ENCODE measurements around the gene TNFRSF19.

TNFRSF19 gene

DNA sequence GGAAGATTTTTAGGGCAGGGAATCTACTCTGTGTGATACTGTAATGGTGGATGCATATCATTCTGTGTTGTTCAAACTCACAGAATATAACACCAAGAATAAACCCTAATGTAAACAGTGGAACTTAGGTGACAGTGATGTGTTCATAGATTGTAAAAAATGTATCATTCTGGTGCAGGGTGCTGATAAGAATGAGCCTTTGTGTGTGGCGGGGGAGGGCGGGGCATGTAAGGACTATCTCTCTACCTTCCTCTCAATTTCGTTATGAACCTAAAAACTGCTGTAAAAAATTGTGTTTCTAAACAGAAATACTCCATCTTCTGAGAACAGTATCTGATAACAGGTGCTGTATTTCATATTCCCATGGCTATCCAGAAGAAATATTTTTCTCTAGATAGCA lies 35.6 kb downstream of the TNFRSF19 start:
- no peak for DNase-seq (ENCODE audit: low read depth)

DNA sequence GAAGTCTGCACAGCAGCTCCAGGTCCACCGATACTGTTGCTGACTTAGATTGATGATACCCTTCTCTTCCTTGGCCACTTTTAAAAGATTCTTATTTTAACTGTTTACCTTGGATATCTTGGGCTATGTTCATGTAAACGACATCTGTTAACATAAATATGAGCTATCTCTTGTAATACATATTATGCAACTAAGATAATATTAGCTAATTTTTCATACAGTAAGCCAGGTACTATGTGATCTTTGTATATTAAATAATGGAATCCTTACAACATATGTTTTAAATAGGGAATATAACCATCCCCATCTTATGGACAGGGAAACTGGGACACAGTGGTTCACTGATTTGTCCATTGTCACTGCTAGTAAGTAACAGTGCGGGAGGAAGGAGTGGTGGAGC lies 37.9 kb downstream of the TNFRSF19 start:
- no peak for DNase-seq (ENCODE audit: low read depth)

DNA sequence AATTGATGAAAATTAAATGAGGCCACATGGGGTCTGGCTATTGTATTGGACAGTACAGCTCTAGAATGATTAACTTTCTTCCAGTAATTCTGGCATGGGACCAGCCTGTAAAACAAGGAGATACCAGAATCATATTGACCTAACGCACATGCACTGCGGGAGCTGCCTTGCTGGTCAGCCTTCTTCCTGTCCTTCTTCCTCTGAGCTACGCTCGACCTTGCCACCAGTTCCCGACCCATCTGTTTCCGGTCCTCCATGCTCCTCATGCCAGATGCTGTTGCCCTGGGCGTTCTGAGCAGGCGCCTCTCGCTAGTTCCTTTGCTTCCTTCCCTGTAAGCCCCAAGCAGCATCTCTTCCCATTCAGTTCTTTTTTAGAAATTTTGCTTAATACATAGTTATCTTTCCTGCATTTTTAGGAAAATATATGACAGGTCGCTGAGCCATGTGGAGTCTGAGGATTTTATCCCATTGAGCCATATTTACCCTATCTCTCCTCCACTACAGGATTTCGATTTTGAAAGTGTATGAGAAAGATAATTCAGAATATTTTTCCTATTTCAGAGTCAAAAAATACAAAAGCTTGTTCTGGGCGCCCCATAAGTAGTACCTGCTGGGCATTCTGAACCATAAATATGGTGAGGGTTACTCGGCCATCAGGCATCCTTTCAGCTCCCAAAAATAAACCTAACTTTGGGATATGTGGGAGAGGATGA lies 38.6 kb downstream of the TNFRSF19 start:
- no peak for DNase-seq (ENCODE audit: low read depth)

DNA sequence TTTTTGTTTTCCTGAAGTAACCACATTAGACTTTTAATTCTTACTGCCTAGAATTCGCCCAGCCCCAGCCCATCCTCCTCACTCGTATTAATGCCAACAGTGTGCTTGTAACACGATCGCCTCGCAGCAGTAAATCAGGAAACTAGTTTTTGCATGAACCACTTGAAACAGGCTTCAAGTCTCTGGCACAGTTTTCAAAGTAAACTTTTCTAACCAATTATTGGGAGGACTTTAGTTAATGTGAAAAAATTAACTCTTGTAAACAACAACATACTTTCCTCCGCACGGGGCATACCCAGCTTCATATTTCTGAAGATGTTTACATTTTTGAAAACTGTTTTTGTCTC lies 39.2 kb downstream of the TNFRSF19 start:
- peak; percentile 68 for DNase-seq (ENCODE audit: low read depth)

DNA sequence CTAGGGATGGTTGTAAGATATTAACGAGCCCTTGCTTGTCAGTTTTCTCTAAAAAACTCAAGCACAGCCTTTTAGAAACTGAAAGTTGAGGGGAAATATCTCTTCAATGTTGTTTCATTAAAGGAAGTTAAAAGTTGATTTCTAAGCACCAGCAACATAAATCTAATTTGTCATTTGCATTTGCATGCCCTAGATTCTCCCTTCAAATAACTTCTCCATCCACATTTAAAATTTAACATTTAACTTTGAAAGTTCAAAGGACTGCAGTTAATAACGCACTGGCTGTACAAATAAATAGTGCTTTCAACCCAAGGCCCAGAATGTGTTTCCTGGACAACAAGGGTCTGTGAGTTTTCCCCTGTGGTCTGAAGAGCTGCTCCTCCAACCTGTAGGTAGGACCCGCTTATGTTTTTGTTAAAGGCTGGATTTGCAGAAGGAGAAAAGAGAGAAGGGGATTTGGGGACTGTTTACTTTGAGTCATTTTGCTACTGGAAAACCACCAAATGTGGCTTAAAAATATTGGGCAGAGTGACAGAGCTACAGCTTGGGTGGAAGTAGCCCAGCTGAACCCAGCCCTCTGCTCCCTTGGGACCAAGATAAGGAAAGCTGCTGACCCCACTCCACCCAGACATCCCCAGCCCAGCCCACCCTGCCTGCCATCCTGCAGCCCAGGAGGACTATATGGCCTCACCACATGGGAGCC lies 39.8 kb downstream of the TNFRSF19 start:
- peak; percentile 31 for DNase-seq (ENCODE audit: low read depth)

DNA sequence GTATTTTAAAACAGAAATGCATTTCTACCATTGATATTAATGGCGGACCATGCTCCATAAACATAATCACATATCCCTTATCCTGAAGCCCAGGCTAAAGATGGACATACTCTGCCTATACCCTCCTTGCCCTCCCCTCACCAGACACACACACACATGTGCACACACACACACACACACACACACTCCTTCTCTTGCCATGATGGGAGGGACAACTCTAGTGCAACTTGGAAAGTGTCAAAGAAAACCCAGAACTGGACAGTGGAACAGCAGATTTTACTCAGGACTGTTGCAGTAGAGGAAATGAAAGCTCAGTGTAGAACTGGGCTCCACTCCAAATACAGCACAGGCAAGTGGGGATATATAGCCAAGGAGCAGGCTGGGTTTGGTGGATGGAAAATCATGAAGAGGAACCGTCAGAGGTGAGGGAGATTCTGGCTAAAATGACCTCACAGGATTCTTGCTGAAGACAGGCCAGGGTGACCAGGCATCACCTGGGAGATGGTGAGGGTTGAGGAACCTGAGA lies 40.8 kb downstream of the TNFRSF19 start:
- peak; percentile 48 for DNase-seq (ENCODE audit: low read depth)

DNA sequence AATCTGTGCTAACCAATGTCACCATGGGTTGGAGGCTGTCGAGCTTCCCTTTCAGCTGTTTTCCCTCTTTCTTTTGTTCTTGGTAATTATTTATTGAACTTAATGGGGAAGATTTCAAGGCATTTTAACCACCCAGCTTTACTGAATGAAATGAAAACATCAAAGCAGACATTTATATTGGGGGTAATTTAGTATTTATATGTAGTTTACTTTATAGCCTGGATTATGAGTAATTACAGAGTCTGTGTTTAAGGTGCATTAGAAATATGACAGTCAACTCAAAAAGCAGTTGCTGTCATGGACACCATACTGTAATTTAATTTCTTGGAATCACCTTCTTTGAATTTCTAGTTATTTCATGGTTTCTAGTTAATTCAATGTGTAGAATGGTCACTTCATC lies 42.0 kb downstream of the TNFRSF19 start:
- no peak for DNase-seq (ENCODE audit: low read depth)

DNA sequence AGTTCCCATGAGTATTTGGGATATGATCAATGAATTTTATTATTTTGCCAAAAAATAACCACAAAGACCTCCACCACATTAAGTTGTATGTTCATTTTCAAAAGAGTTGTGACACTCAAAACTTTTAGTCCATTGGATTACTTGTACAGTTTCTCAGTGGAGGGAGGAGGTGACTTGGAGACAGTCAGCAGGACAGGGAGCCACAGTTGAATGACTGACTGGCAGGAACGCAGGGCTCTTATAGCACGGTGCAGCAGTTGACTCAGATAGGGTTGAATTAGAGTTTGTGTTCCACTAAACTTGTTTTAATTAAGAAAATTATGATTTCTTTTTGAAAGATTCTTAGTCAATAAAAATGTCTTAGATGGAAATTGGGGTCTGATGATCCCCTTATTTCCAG lies 42.5 kb downstream of the TNFRSF19 start:
- no peak for DNase-seq (ENCODE audit: low read depth)

DNA sequence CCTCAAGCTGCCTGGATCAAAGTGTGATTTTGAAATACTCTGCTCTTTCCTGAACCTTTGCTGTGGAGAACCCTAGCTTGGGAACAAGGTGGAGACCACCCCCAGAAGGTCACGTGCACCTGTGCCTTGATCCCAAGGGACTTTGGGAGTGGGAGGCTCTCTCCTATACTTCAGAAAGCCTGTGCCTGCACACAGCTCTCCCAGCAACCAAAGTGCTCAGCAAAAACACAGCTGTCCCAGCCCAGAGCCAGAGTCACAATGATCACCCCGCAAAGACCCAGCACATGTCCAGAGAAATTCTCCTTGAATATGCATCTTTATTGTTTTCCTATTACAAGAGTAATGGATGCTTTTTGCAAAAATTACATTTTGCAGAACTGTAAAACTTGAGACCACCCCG lies 43.4 kb downstream of the TNFRSF19 start:
- no peak for DNase-seq (ENCODE audit: low read depth)

DNA sequence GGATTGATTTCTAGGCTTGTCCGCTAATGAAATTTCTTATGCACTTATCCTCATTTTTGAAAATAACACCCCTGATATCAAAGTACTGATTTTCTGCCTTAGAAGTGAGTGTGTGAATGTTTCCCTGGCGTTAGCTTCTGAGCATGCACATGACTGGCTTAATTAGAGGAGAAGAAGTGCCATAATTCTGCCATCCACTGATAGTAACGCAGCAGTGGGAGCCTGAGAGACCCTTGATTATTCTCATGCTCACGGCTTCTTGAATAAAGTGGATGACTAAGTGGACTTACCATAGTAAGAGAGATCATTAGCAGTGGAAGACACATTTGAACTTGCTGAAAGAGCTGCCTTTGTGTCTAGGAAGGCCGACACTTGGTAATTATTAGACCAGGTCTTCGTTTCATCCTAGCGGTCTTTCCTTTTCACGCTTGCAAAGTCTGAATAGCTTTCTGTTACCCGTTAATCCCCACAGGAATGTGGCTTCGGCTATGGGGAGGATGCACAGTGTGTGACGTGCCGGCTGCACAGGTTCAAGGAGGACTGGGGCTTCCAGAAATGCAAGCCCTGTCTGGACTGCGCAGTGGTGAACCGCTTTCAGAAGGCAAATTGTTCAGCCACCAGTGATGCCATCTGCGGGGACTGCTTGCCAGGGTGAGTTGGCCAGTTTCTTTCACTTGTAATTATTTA lies 45.3 kb downstream of the TNFRSF19 start:
- no peak for DNase-seq (ENCODE audit: low read depth)

DNA sequence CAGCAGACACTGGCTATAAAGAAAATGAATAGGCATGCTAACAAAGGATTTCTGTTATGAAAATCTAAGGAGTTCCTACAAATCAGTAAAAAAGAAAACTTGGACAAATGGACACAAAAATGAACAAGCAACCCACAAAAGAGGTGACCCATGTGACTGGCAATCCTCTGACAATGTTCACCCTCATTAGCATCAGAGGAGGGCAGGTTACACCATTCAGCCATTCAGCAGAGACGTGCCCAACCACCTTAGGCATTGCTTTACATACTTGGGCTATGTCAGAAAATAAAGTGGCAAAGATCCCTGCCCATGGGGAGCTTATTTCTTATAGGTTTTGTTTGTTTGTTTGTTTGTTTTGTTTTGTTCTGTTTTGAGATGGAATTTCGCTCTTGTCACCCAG lies 46.0 kb downstream of the TNFRSF19 start:
- DNase-seq (ENCODE audit: low read depth) = no peak

DNA sequence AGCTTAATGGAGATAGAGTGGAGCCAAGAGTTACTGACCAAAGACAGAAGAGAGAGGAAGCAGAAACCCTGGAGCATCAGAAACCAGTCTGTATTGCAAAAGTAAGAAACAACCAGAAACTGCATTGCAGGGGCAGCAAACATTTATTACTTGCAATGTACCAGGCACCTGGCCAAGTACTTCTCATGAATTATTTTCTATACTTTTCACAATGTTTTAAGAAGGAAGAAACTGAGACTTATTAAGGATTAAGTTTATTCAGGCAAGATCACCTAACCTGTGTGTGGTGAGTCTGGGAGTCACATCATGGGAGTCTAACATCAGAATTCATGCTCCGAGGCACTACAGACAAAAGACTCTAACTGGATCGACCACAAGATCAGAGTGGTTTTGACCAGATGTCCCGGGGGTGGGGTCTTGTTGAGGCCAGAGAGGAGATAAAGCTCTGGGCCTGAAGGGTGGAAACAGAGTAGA lies 47.4 kb downstream of the TNFRSF19 start:
- no peak for DNase-seq (ENCODE audit: low read depth)

DNA sequence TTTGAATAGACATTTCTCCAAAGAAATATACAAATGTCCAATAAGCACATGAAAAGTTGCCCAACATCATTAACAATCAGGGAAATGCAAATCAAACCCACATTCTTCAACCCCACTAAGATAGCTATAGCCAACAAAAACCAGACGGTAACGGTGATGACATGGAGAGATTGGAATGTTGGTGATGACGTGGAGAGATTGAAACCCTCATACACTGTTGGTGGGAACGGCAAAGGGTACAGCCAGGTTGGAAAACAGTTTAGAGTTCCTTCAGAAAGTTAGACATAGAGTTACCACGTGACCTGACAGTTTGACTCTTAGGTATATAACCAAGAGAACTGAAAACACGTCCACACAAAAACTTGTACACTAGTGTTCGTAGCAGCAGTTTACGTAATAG lies 48.1 kb downstream of the TNFRSF19 start:
- peak; percentile 71 for DNase-seq (ENCODE audit: low read depth)

DNA sequence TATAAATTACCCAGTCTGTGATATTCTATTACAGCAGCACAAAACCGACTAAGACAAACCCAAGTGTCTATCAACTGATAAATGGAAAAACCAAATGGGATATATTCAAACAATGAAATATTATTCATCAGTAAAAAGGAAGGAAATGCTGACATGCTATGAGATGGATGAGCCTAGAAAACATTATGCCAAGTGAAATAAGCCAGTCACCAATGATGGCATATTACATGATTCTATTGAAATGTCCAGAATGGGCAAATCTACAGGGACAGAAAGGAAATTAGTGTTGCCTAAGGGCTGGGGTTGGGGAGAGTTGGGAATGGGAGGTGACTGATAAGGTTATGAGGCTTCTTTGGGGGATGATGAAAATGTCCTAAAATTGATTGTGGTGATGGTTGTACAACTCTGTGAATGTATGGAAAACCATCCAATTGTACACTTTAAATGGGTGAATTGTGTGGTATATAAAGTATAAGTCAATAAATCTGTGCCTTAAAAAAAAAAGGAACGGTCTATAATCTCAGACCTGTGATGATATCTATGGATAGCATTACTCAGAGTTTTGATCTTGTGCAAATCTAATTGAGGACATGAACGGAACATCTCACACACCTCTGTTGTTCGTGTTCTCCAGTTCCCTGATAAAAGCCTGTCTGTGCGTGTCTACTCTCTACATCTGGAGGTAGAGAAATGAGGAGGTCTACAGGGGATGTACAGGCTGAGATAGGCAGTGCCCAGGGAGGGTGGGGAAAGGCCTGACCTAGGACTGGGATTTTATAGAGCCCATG lies 49.0 kb downstream of the TNFRSF19 start:
- no peak for DNase-seq (ENCODE audit: low read depth)

DNA sequence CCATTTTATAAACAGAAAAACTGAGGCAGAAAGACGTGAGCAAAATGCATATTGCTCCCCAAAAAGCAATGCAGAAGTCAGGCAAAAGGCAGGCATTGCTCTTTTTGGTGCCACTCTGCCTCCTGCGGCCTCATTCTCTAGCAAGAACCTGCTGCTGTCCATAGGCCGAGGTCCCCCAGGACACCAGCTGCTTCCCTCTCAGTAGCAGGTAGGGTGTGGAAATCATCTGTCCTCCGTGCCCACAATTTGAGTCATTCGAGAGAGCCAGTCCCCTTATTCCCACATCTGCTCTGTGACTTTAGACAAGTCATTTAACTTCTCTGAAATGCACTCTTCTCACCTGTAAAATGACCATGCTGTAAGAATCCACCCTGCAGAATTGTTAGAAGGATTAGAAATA lies 50.0 kb downstream of the TNFRSF19 start:
- DNase-seq (ENCODE audit: low read depth) = no peak

DNA sequence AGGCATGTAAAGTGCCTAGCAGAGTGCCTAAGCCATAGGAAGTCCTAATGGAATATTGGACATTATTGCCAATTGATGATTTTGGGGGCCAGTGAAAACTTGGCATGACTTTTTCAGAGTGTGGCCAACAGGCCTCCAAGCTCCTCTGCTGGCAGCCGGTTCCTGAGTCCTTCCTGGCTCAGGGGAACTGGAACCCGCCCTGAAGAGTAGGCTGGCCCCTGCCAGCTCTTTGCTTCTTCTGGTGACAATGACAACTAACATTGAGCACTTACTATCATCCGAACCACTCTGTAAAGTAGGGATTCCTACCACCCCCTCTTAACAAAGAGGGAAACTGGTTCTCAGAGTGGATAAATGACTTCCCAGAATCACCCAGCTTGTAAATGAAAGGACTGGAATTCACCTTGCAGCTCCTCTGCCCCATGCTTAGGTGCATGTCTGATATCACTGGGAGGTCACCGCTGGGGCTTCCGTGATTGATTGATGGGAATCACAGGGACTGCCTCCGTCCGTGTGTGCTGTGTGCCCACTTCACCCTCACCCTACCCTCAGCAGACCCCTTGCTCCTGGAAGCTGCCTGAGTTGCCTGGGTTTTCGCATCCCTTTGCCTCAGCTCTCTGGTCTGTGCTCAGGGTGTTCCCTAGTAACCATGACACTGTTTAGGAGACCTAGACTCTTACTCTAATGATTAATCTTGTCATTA lies 50.6 kb downstream of the TNFRSF19 start:
- DNase-seq (ENCODE audit: low read depth) = no peak

DNA sequence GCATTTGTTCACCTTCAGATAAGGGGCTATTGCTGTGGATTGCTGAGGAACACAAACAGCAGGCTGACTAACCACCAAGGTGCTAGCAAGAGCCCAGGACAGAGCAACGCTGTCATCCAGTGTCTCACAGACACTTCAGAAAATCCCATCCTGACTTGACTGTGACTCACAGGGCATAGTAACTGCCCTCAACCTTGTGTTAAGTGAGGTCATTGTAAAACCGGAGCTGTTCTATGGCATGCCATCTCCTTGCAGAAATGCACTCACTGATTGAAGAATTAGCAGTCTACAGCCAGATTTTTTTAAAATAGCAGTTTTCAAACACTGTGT lies 51.1 kb downstream of the TNFRSF19 start:
- DNase-seq (ENCODE audit: low read depth) = peak; percentile 66

DNA sequence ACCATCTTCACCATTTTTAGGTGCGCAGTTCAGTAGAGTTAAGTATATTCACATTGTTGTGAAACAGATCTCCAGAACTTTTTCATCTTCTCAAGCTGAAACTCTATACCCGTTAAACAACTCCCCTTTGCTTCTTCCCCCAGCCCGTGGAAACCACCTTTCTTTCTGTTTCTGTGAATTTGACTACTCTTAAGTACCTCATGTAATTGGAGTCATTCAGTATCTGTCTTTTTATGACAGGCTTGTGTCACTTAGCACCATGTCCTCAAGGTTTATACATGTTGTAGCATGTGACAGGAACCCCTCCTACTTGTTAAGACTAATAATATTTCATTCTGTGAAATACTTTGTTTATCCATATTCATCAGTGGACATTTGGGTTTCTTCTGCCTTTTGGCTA lies 52.8 kb downstream of the TNFRSF19 start:
- no peak for DNase-seq (ENCODE audit: low read depth)

DNA sequence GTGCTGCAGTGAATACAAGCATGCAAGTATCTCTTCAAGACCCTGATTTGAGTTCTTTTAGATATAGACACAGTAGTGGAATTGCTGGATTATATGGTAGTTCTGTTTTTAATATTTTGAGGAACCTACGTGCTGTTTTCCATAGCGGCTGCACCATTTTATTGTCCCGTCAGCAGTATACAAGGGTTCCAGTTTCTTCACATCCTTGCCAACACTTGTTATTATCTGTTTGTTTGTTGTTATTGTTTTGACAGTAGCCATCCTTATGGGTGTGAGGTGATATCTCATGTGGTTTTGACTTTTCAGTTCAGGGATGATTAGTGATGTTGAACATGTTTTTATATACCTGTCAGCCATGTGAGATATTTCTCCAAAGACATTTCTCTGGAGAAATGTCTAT lies 53.2 kb downstream of the TNFRSF19 start:
- DNase-seq (ENCODE audit: low read depth) = no peak

DNA sequence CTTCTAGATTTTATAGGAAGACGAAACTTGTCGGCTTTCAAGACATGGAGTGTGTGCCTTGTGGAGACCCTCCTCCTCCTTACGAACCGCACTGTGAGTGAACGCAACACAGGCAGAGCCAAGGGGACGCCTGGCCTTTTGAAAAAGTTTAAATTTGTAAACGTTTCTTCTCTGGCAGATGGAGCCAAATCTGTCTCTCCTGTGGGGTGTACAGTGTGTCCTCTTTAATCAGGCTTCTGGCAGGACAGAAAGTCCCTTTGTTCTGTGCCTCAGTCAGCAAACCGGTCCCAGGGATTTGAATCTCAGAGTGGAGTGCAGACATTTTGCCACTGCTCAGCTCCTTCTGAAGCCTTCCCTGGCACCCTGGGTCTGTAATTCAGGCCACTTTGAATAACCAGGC lies 56.5 kb downstream of the TNFRSF19 start:
- no peak for DNase-seq (ENCODE audit: low read depth)

DNA sequence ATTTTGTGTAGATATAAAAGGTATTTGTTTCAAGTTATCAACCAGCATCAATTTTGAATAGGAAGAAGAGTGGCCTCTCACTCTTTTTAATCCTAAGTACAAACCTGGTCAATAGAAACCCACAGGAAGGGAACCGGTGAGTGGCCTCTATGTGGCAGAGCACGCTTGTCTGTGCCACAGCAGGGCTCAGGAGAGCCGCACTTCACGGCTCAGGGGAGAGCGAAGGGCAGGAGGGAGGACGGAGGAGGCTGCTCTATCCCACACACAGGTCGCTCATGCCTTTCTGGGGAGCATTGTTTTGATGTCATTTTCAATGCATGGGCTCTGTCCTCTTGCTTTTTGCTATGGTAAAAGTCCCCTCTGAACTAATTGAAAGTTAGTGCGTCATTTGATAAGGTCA lies 57.2 kb downstream of the TNFRSF19 start:
- no peak for DNase-seq (ENCODE audit: low read depth)

DNA sequence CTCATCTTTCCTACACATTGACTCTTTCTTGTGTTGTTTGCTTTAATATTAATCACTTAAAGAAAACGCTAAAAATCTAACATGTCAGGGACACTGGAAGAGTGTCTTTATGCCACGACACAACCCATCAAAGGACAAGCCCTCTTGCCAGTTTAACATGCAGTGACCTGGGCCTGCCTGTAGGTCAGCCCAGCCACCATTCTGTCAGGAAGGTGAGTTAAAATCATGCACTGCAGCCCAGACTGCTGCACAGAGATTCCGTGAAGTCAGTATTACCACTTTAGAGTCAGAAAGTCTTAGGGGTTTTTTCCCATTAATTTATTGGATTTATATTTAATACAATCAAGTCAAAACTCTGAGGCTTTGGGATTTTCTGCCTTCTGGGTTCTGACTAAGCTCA lies 58.0 kb downstream of the TNFRSF19 start:
- DNase-seq (ENCODE audit: low read depth) = no peak
